ENCODE results near the gene AKR7A2.
"Not testable (repeated sequence)": the region's sequence is repeated elsewhere in the genome, so short reads cannot be mapped to it uniquely, and the experiment has no call there.

The AKR7A2 gene

DNA sequence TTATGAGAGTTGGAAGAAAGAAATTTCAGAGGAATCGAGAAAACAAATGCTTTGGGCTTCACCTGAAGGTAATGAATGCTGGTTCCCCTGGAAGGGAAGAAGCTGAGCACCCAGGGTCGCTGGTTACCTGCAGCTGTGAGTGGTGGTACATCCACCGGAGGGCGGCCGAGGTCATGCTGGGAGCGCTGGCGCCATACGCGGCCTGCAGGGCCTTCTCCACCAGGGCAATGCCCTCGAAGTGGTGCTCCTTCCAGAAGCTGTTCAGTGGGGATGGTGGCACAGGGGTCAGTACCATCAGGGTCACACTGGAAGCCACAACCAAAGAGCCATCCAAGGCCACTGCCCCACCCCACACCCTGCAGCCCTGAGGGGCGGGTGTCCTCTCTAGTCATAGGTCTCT, 43.5 kb downstream of the AKR7A2 start:
- DNase-seq (ENCODE audit: low read depth in 2 of 3, low spot score in 1 of 3) = no peak

- no peak for DNase-seq (ENCODE audit: low read depth in 2 of 3, low spot score in 1 of 3)
These were observed 49.2 kb downstream of the AKR7A2 start for GRCh38 chr1:19262744-19263143.

DNA sequence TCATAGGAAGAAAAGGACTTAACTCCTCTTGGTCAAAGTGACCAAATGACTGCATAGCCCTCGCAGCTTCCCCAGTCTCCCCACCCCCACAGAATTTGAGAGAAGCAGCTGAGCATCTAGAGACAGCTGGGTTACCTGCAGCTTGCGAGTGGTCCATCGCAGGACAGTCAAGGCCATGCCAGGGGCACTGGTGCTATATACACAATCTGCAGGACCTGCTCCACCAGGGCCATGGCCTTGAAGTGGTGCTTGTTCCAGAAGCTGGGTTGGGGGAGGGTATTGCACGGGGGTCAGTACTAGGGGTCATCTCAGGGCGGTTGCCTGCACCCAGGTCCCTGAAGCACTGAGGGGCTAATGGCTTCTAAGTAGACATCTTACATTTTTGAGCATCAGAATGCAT, 49.9 kb downstream of the AKR7A2 start:
- no peak for DNase-seq (ENCODE audit: low read depth in 2 of 3, low spot score in 1 of 3)

DNA sequence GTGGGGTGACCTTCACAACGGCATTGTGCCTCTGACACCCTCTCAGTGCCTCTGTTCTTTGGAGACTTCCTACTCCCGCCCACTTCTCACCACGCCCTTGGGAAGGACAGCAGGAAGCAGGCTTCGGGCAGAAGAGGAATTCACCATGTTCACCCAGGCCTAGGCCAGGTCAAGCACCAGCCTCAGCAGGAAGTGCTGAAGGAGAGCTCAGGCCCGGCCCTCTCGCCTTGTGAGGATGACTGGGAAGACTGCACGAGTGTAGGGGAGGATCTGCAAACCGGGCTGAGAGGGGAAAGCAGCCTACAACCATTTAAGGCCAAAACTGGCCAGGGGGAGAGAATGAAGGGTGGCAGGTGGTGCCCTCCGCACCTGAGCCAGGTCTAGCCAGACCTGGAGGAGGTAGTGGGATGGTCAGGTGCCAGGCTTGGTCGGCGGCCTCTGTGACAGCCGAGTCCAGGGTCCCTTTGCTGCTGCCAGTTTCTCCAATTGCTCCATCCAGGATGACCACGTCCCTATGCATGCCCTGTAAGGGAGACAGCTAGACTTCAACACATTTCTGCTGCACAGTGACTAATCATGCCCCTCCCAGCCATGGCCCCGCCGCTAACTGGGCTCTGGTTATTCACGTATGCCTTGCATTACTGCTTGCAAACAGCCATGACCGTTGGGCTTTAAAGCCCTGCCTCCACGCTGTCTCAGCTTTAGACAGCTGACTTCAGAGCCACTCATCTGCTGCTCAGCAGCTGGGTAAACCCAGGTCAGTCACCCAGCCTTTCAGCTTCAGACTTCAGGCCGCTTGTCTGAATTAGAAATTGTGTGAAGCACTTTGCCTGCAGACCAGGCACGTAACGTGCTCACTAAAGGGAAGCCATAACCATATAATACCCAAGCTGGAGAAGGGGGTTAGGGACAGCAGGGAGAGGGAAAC, 51.5 kb downstream of the AKR7A2 start:
- no peak for DNase-seq (ENCODE audit: low read depth in 2 of 3, low spot score in 1 of 3)

DNA sequence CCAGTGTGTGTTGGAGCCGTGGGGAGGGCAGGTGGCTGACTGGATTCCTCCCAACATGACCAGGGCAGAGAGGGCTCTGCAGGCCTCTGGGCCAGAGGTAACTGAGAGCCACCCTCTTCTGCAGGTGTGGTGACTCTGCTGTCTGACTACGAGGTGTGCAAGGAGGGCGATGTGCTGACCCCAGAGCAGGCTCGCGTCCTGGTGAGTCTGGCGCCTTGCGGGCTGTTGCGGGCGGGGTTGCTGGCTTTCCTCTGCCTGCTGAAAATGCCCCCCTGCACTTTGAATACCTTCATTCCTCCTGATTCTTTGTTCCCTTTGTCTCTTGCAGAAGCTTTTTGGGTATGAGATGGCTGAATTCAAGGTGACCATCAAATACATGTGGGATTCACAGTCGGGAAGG, 53.6 kb downstream of the AKR7A2 start:
- no peak for DNase-seq (ENCODE audit: low read depth in 2 of 3, low spot score in 1 of 3)

DNA sequence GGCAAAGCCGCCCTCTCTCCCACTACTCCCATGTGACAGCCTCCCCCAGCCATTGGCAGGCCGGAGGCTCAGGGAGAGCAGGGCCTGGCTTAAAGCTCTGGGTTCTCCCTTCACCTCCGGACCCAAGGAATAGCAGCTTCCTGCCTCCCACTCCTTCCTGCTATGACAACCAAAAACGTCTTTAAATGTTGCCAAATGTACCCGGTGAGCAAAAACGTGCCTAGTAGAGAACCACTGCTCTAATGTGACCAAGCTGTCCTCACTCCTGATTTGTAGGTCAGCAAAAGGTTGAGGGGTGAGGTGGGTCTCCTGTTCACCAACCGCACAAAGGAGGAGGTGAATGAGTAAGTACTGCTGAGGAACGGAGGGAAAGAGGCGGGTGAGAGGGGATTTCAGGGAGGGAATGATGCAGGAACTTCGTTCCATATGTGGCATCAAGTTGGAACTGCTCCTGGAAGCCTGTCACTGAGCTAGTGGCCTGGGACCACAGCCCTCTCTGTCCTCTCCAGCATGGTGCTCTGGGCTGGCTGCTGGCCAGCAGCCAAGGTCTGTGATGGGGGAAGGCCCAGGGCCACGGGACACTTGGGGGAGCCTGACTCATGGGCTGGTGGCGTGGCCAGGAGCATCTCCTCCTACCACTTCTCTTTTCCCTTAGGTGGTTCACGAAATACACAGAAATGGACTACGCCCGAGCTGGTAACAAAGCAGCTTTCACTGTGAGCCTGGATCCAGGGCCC, 54.6 kb downstream of the AKR7A2 start:
- peak in 1 of 3 donors; percentile 36 for DNase-seq (ENCODE audit: low read depth in 2 of 3, low spot score in 1 of 3)

DNA sequence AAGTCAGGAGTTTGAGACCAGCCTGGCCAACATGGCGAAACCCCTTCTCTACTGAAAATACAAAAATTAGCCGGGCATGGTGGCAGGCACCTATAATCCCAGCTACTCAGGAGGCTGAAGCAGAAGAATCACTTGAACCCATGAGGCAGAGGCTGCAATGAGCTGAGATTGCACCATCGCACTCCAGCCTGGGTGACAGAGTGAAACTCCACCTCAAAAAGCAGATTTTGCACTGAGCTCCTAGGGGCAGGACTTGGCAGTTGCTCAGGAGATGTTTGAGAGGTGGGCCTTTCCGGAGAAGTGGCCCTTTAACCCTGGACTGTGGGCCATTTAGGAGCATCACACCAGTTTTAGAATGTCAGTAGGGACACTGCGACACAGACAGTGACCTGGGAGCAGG, 55.6 kb downstream of the AKR7A2 start:
- not testable (repeated sequence) for DNase-seq (ENCODE audit: low read depth in 2 of 3, low spot score in 1 of 3)

GRCh38 chr1:19255288-19255687, 56.7 kb downstream of the AKR7A2 start:
- no peak for DNase-seq (ENCODE audit: low read depth in 2 of 3, low spot score in 1 of 3)

DNA sequence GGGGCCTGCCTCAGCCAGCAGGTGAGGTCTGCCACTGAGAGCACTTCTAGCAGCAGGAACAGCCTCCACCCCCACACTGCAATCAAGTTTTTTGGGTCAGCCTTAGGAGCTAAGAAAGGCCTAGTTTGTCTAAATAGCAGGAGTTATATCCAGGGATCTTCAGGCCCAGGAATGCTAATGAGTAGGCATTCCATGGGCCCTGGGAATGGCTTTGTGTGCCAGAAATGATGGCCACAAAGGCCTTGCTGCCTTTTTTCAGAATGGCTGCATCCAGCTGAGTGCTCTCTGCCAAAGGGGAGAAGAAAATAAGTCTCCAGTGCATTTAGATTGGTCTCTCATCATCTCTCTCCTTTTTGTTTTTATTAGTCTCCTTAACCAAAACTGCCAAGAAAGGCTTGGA, 57.5 kb downstream of the AKR7A2 start:
- DNase-seq (ENCODE audit: low read depth in 2 of 3, low spot score in 1 of 3) = no peak

Data from stimulated activated CD4-positive, alpha-beta T cell treated with anti-CD3 and anti-CD28 coated beads, Interleukin-12 subunit alpha, Interleukin-12 subunit beta, amount 100 ng/mL, for 48 hours (primary cell).